ENCODE measurements around the gene PSMA7. TPM values are rescaled to one million over a fixed set of nuclear protein-coding genes. Genes with fewer than 3 reads are reported as not detected.
A peak's percentile ranks its signal among the peaks of the same experiment; 100 is the strongest.
"Not testable (repeated sequence)": the region's sequence is repeated elsewhere in the genome, so short reads cannot be mapped to it uniquely, and the experiment has no call there.

Gene PSMA7
- total RNA-seq, 1 experiment from 2014 or later: 332 TPM

GRCh38 chr20:62116558-62117361 lies 26.4 kb downstream of the PSMA7 start:
- no peak overlapping the region for H3K14ac ChIP-seq (ENCODE audit: insufficient read depth, low read length)
- no peak overlapping the region for H3K9ac ChIP-seq (ENCODE audit: extremely low read depth, insufficient read length, low read length)
- no peaks in the 10 kb centered on the region for H3K4me1 ChIP-seq (ENCODE audit: insufficient read depth, low read length)
- no peak overlapping the region for H3T11ph ChIP-seq (ENCODE audit: low read length)
- no peak overlapping the region for H4K91ac ChIP-seq (ENCODE audit: insufficient read length, low read depth, low read length)
- Mint-ChIP-seq H3K4me3 (no peak overlapping the region), H3K9me3 (no peaks in the 10 kb centered on the region; a peak in 1 of 5 replicates), H3K27me3 (ENCODE audit: low read depth) (peaks cover 7% of the 10 kb centered on the region), H3K27ac (peak overlapping the region in 1 of 3 experiments; percentile 76; a peak in 1 of 7 replicates), H3K36me3 (ENCODE audit: insufficient read depth in 1 of 3, low read depth in 3 of 3) (no peaks in the 10 kb centered on the region; a peak in 1 of 7 replicates), H3K4me1 (peaks cover 22 to 50% of the 10 kb centered on the region in 2 experiments)
- H2BK15ac ChIP-seq (ENCODE audit: low read depth, low read length): no peak overlapping the region
- no peak overlapping the region for H3K4ac ChIP-seq (ENCODE audit: low read depth, low read length)
- H3K23me2 ChIP-seq (ENCODE audit: insufficient read length, low read depth, low read length, poor library complexity, severe bottlenecking): no peaks in the 10 kb centered on the region
- no peaks in the 10 kb centered on the region for H3K27me3 ChIP-seq (ENCODE audit: insufficient read depth, low read length)
- no peak overlapping the region for H2BK20ac ChIP-seq (ENCODE audit: low read depth, low read length, poor library complexity, severe bottlenecking)
- no peaks in the 10 kb centered on the region for H3K79me1 ChIP-seq (ENCODE audit: insufficient read depth, low read depth, low read length, poor library complexity, severe bottlenecking)
- no peak overlapping the region for H4K5ac ChIP-seq (ENCODE audit: insufficient read length, low read depth, low read length)
- H2BK5ac ChIP-seq (ENCODE audit: insufficient read length, low read length): no peak overlapping the region
- no peak overlapping the region for H2BK120ac ChIP-seq (ENCODE audit: low read depth, low read length, poor library complexity, severe bottlenecking)
- WGBS (ENCODE audit: extremely low coverage, insufficient read length, low lambda C conversion rate): no CpG with 5 or more reads among the region's 38 CpGs
- H3K9me3 ChIP-seq (ENCODE audit: control insufficient read depth, low read depth, low read length): no peaks in the 10 kb centered on the region
- DNase-seq: no peak
- no peaks in the 10 kb centered on the region for H3K79me2 ChIP-seq (ENCODE audit: insufficient read depth, low read length)
- H4K20me1 ChIP-seq (ENCODE audit: control insufficient read depth, insufficient read depth, insufficient read length): no peaks in the 10 kb centered on the region
- no peak overlapping the region for H3K27ac ChIP-seq (ENCODE audit: insufficient read length, low read depth, low read length)
- H2AK5ac ChIP-seq (ENCODE audit: insufficient read length, low read length): no peak overlapping the region
- H3K56ac ChIP-seq (ENCODE audit: insufficient read length, low read depth, low read length): no peak overlapping the region
- H4K8ac ChIP-seq (replicated peaks; ENCODE audit: insufficient read length, low read depth, low read length): no peak overlapping the region
- H3K18ac ChIP-seq (ENCODE audit: insufficient read length, low read depth, low read length): no peak overlapping the region
- H2BK12ac ChIP-seq (ENCODE audit: insufficient read length, low read depth, low read length): no peak overlapping the region
- H2AFZ ChIP-seq (ENCODE audit: low read length): no peak overlapping the region
- TF ChIP-seq, protein P1, sequence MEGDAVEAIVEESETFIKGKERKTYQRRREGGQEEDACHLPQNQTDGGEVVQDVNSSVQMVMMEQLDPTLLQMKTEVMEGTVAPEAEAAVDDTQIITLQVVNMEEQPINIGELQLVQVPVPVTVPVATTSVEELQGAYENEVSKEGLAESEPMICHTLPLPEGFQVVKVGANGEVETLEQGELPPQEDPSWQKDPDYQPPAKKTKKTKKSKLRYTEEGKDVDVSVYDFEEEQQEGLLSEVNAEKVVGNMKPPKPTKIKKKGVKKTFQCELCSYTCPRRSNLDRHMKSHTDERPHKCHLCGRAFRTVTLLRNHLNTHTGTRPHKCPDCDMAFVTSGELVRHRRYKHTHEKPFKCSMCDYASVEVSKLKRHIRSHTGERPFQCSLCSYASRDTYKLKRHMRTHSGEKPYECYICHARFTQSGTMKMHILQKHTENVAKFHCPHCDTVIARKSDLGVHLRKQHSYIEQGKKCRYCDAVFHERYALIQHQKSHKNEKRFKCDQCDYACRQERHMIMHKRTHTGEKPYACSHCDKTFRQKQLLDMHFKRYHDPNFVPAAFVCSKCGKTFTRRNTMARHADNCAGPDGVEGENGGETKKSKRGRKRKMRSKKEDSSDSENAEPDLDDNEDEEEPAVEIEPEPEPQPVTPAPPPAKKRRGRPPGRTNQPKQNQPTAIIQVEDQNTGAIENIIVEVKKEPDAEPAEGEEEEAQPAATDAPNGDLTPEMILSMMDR (conservative IDR thresholded peaks at IDR 0.05): no peak
- H3K23ac ChIP-seq (ENCODE audit: insufficient read length, low read depth, low read length): no peak overlapping the region
- no peak overlapping the region for H3K4me2 ChIP-seq (ENCODE audit: insufficient read depth, insufficient read length, low read length)

DNA sequence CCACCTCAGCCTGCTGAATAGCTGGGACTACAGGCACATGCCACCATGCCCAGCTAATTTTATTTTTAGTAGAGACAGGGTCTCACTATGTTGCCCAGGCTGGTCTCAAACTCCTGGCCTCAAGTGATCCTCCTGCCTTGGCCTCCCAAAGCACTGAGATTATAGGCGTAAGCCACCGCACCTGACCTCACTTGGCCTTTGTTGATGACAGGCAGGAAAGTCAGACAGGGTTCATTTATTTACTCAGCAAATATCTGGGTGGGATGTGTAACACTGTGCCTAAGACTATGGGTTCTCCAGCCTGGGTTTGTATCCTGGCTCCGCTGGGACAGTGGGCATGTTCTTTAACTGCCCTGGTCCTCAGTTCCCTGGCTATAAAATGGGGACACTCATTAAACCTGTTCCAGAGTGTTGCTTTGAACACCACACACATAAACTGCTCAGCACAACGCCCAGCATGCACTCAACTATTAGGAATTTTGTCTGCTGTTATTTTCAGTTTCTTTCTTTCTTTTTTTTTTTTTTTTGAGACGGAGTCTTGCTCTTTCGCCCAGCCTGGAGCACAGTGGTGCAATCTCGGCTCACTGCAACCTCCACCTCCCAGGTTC lies 27.3 kb downstream of the PSMA7 start:
- not testable (repeated sequence) for H3K79me2 ChIP-seq (ENCODE audit: insufficient read depth, low read length); H3K4me3 Mint-ChIP-seq; H2AK5ac ChIP-seq (ENCODE audit: insufficient read length, low read length); H3K79me1 ChIP-seq (ENCODE audit: insufficient read depth, low read depth, low read length, poor library complexity, severe bottlenecking); H4K20me1 ChIP-seq (ENCODE audit: control insufficient read depth, insufficient read depth, insufficient read length); H4K91ac ChIP-seq (ENCODE audit: insufficient read length, low read depth, low read length); H3T11ph ChIP-seq (ENCODE audit: low read length); H3K4me2 ChIP-seq (ENCODE audit: insufficient read depth, insufficient read length, low read length); H3K27ac Mint-ChIP-seq; H3K9ac ChIP-seq (ENCODE audit: extremely low read depth, insufficient read length, low read length); H2BK5ac ChIP-seq (ENCODE audit: insufficient read length, low read length); H4K8ac ChIP-seq (replicated peaks; ENCODE audit: insufficient read length, low read depth, low read length); H3K18ac ChIP-seq (ENCODE audit: insufficient read length, low read depth, low read length); H2BK20ac ChIP-seq (ENCODE audit: low read depth, low read length, poor library complexity, severe bottlenecking); H4K5ac ChIP-seq (ENCODE audit: insufficient read length, low read depth, low read length); H3K23ac ChIP-seq (ENCODE audit: insufficient read length, low read depth, low read length); H3K36me3 Mint-ChIP-seq (ENCODE audit: insufficient read depth in 1 of 3, low read depth in 3 of 3); H3K9me3 ChIP-seq (ENCODE audit: control insufficient read depth, low read depth, low read length); H2AFZ ChIP-seq (ENCODE audit: low read length); H3K27ac ChIP-seq (ENCODE audit: insufficient read length, low read depth, low read length); H2BK12ac ChIP-seq (ENCODE audit: insufficient read length, low read depth, low read length); H3K4me1 ChIP-seq (ENCODE audit: insufficient read depth, low read length); DNase-seq; H3K9me3 Mint-ChIP-seq; H3K14ac ChIP-seq (ENCODE audit: insufficient read depth, low read length); H3K4ac ChIP-seq (ENCODE audit: low read depth, low read length); H2BK15ac ChIP-seq (ENCODE audit: low read depth, low read length); H2BK120ac ChIP-seq (ENCODE audit: low read depth, low read length, poor library complexity, severe bottlenecking); H3K27me3 ChIP-seq (ENCODE audit: insufficient read depth, low read length); H3K56ac ChIP-seq (ENCODE audit: insufficient read length, low read depth, low read length); H3K27me3 Mint-ChIP-seq (ENCODE audit: low read depth); H3K23me2 ChIP-seq (ENCODE audit: insufficient read length, low read depth, low read length, poor library complexity, severe bottlenecking)
- H3K4me1 Mint-ChIP-seq: peaks cover 19 to 45% of the 10 kb centered on the region in 2 experiments
- no CpG with 5 or more reads among the region's 7 CpGs for WGBS (ENCODE audit: extremely low coverage, insufficient read length, low lambda C conversion rate)
